ENCODE results near the gene ANKH.

GRCh38 chr5:14767735-14768507, 103.7 kb downstream of the ANKH start:
- TF ChIP-seq, protein P1, sequence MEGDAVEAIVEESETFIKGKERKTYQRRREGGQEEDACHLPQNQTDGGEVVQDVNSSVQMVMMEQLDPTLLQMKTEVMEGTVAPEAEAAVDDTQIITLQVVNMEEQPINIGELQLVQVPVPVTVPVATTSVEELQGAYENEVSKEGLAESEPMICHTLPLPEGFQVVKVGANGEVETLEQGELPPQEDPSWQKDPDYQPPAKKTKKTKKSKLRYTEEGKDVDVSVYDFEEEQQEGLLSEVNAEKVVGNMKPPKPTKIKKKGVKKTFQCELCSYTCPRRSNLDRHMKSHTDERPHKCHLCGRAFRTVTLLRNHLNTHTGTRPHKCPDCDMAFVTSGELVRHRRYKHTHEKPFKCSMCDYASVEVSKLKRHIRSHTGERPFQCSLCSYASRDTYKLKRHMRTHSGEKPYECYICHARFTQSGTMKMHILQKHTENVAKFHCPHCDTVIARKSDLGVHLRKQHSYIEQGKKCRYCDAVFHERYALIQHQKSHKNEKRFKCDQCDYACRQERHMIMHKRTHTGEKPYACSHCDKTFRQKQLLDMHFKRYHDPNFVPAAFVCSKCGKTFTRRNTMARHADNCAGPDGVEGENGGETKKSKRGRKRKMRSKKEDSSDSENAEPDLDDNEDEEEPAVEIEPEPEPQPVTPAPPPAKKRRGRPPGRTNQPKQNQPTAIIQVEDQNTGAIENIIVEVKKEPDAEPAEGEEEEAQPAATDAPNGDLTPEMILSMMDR (IDR thresholded peaks at IDR 0.05): no peak
- TF ChIP-seq POLR2A (IDR thresholded peaks at IDR 0.05; ENCODE audit: low read depth): no peak
- no peak for TF ChIP-seq POLR2AphosphoS5 (IDR thresholded peaks at IDR 0.05)
- no peak for TF ChIP-seq EP300 (IDR thresholded peaks at IDR 0.05)
